Esophagus squamous epithelium (tissue), 4 donors: ENCODE data around the gene ATP9B.

Experiments used
- CTCF ChIP-seq, 6 experiments: fragments of 450-650 bp in 4 of 6; fragments of 200-600 bp in 2 of 6; sonication (generic) in 2 of 6; IDR thresholded peaks; one replicate each; pipeline ENCODE4 v1.5.1; 2016 to 2019; ENCODE audit warnings: antibody characterized with exemption in 6 of 6, mild to moderate bottlenecking in 4 of 6, moderate library complexity in 4 of 6
- POLR2A ChIP-seq, 4 donors: fragments of 450-650 bp; IDR thresholded peaks; one replicate each; pipeline ENCODE4 v1.6.1; 2017; ENCODE audit warnings: antibody characterized with exemption in 4 of 4, mild to moderate bottlenecking in 4 of 4, moderate library complexity in 3 of 4

- TF ChIP-seq CTCF (IDR thresholded peaks at IDR 0.05) (no peak), POLR2A (IDR thresholded peaks at IDR 0.05) (no peak)
These were observed 33.7 kb downstream of the ATP9B start for GRCh38 chr18:79102886-79103285.
